Activated B cell treated with CpG ODN at 0.5 μM for 24 hours (primary cell): Measurements from ENCODE around the gene MTHFS. TPM values are rescaled to one million over a fixed set of nuclear protein-coding genes. Genes with fewer than 3 reads are reported as not detected.

ENCODE experiments used
- ATAC-seq: fragments of 200-7000 bp; cut with Tn5 transposase; one replicate; pipeline ENCODE4 v1.10.0; 2021; ENCODE audit warnings: low read depth, mild to moderate bottlenecking, moderate library complexity
- CTCF ChIA-PET: fragments of 350-600 bp; sonication (Branson Sonifier 250); formaldehyde crosslinking; loops from one replicate; lab custom pipeline; 2021; ENCODE audit warnings: antibody characterized with exemption; lab: Charles Lee
- POLR2A ChIA-PET: fragments of 350-600 bp; sonication (Branson Sonifier 250); formaldehyde crosslinking; loops from one replicate; lab custom pipeline; 2021; ENCODE audit warnings: antibody characterized with exemption; lab: Charles Lee
- DNase-seq: peaks from one replicate; pipeline ENCODE4 v3.0.0; 2022
- H3K27ac Mint-ChIP-seq: one replicate; pipeline ENCODE4 v1.8.0; 2020; ENCODE audit warnings: mixed read lengths
- H3K27me3 Mint-ChIP-seq: one replicate; pipeline ENCODE4 v1.8.0; 2021; ENCODE audit warnings: mixed read lengths
- H3K36me3 Mint-ChIP-seq: one replicate; pipeline ENCODE4 v1.8.0; 2021; ENCODE audit warnings: low read depth, mixed read lengths
- H3K4me1 Mint-ChIP-seq: one replicate; pipeline ENCODE4 v1.8.0; 2021; ENCODE audit warnings: mixed read lengths
- H3K4me3 Mint-ChIP-seq: one replicate; pipeline ENCODE4 v1.8.0; 2020; ENCODE audit warnings: mild to moderate bottlenecking, mixed read lengths
- H3K9me3 Mint-ChIP-seq: one replicate; pipeline ENCODE4 v1.8.0; 2020; ENCODE audit warnings: mixed read lengths
- intact Hi-C: fragments of 100-400 bp; cut with micrococcal nuclease; formaldehyde crosslinking; loops from one replicate; pipeline ENCODE4 v1.15.1; 2024
- total RNA-seq: library from RNA; stranded (reverse); gene quantifications from 2 replicates; pipeline ENCODE4 v1.2.3, GENCODE V29; 2022
- TF ChIP-seq, protein P1 (sequence below): fragments of 200-600 bp; IDR thresholded peaks from one replicate; pipeline ENCODE4 v1.8.0; 2022; ENCODE audit warnings: antibody characterized with exemption, mild to moderate bottlenecking

MTHFS gene
- total RNA-seq, 1 donor from 2014 or later = 29.5 TPM

- H3K4me1 Mint-ChIP-seq = no peaks in the 10 kb centered on the region
- ATAC-seq = no peak
- intact Hi-C loops = no loop called here
- H3K27me3 Mint-ChIP-seq = no peaks in the 10 kb centered on the region
- POLR2A ChIA-PET = no interaction called here
- TF ChIP-seq, protein P1, sequence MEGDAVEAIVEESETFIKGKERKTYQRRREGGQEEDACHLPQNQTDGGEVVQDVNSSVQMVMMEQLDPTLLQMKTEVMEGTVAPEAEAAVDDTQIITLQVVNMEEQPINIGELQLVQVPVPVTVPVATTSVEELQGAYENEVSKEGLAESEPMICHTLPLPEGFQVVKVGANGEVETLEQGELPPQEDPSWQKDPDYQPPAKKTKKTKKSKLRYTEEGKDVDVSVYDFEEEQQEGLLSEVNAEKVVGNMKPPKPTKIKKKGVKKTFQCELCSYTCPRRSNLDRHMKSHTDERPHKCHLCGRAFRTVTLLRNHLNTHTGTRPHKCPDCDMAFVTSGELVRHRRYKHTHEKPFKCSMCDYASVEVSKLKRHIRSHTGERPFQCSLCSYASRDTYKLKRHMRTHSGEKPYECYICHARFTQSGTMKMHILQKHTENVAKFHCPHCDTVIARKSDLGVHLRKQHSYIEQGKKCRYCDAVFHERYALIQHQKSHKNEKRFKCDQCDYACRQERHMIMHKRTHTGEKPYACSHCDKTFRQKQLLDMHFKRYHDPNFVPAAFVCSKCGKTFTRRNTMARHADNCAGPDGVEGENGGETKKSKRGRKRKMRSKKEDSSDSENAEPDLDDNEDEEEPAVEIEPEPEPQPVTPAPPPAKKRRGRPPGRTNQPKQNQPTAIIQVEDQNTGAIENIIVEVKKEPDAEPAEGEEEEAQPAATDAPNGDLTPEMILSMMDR = no peak
- CTCF ChIA-PET = interaction anchor here (0.6 kb wide), 1 partner anchor 19 kb away, joined by 3 read pairs; no protein-coding TSS in a partner anchor
- no peaks in the 10 kb centered on the region for H3K9me3 Mint-ChIP-seq
- H3K4me3 Mint-ChIP-seq = no peak overlapping the region
- no peak overlapping the region for H3K27ac Mint-ChIP-seq
- H3K36me3 Mint-ChIP-seq = peaks cover 18% of the 10 kb centered on the region
- no peak for DNase-seq
Measured at GRCh38 chr15:79829950-79830349, 66.9 kb downstream of the MTHFS start.

- Mint-ChIP-seq H3K4me3 (no peak overlapping the region), H3K27ac (no peak overlapping the region), H3K36me3 (peaks cover 3% of the 10 kb centered on the region), H3K9me3 (no peaks in the 10 kb centered on the region), H3K4me1 (no peaks in the 10 kb centered on the region), H3K27me3 (no peaks in the 10 kb centered on the region)
- ChIA-PET CTCF (no interaction called here), POLR2A (interaction anchor here (0.7 kb wide), 1 partner anchor 38 kb away, joined by 3 read pairs; no protein-coding TSS in a partner anchor)
- no peak for ATAC-seq
- DNase-seq = no peak
- intact Hi-C loops = no loop called here
- TF ChIP-seq, protein P1 = no peak
Measured at GRCh38 chr15:79828447-79828846, 68.4 kb downstream of the MTHFS start.

DNA sequence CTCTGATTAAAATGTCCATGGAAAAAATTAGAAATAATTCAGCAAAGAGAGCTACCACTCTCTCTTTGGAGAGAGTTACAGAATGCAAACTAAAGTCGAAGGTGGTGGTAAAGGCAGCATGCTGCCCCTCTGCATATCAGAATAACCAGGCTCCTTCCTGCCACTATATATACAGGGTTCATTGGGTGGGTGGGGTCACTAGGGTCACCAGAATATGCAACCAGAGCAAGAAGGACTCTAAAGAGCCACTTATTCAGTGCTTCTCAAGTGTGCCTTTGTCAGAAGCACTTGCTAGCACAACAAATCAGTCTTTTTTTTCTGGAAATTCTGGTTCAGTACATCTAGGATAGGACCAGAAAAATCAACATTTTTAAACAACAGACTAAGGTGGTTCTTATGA, 70.0 kb downstream of the MTHFS start:
- H3K27me3 Mint-ChIP-seq = no peaks in the 10 kb centered on the region
- ATAC-seq (no peak), DNase-seq (no peak)
- H3K36me3 Mint-ChIP-seq = no peaks in the 10 kb centered on the region
- H3K4me3 Mint-ChIP-seq = no peak overlapping the region
- H3K27ac Mint-ChIP-seq = no peak overlapping the region
- no peaks in the 10 kb centered on the region for H3K9me3 Mint-ChIP-seq
- H3K4me1 Mint-ChIP-seq = no peaks in the 10 kb centered on the region
- TF ChIP-seq, protein P1 = no peak
- ChIA-PET CTCF (no interaction called here), POLR2A (no interaction called here)
- intact Hi-C loops = no loop called here

DNA sequence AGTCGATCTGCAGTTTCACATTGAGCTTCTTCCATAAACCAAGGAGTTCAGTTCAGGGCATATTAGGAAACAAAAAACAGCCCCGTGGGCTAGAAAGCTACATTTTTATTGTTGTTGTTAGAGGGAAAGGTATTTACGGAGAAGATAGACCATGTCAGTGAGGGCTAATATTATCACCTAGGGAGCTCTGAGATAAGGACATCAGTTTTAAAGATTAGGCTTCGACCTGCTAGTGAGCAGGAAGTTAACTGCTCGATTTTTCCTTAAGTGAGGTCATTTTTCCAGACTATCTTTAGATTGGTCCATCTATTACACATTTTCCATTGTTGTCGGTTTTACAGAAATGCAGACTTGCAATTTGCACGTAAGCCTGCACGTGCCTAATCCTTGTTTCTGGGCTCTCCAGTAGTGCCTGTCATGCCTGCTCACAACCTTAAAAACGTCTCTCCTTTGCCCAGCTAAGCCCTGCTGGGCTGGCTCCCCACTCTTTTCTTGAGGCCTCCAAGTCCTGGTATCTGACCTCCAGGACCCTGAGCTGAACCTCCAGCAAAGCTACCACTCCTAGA, 72.6 kb downstream of the MTHFS start:
- H3K4me1 Mint-ChIP-seq = no peaks in the 10 kb centered on the region
- no peaks in the 10 kb centered on the region for H3K27me3 Mint-ChIP-seq
- no peak for ATAC-seq
- DNase-seq = no peak
- no peaks in the 10 kb centered on the region for H3K36me3 Mint-ChIP-seq
- H3K9me3 Mint-ChIP-seq = peaks cover 8% of the 10 kb centered on the region
- ChIA-PET POLR2A (no interaction called here), CTCF (no interaction called here)
- intact Hi-C loops = no loop called here
- no peak overlapping the region for H3K4me3 Mint-ChIP-seq
- no peak overlapping the region for H3K27ac Mint-ChIP-seq
- TF ChIP-seq, protein P1 = no peak

- intact Hi-C loops = no loop called here
- Mint-ChIP-seq H3K9me3 (peaks cover 8% of the 10 kb centered on the region), H3K27ac (no peak overlapping the region), H3K36me3 (no peaks in the 10 kb centered on the region), H3K4me3 (no peak overlapping the region), H3K4me1 (no peaks in the 10 kb centered on the region), H3K27me3 (no peaks in the 10 kb centered on the region)
- DNase-seq (no peak), ATAC-seq (no peak)
- ChIA-PET POLR2A (no interaction called here), CTCF (no interaction called here)
- TF ChIP-seq, protein P1 = no peak
Measured at GRCh38 chr15:79820820-79821219, 76.0 kb downstream of the MTHFS start.
